Renal cortex interstitium (tissue), 11 donors: ENCODE measurements around the gene KCTD3. TPM values are rescaled to one million over a fixed set of nuclear protein-coding genes. Genes with fewer than 3 reads are reported as not detected.

Experiments used
- DNase-seq, 11 donors: peaks; one replicate each; pipeline ENCODE4 v3.0.0-alpha.2; 2013; ENCODE audit warnings: low read depth in 9 of 11, low spot score in 4 of 11; ENCODE audit errors: extremely low read depth in 1 of 11
- polyA plus RNA-seq, 3 donors: library from polyadenylated mRNA; unstranded; fragments of 120-200 nt; gene quantifications; one replicate each; pipeline ENCODE4 v1.2.1, GENCODE V29; 2013; ENCODE audit not compliant: insufficient read length in 3 of 3

KCTD3 gene
- polyA plus RNA-seq, 3 donors = 56.9 to 79.6 (median 74.2) TPM

DNA sequence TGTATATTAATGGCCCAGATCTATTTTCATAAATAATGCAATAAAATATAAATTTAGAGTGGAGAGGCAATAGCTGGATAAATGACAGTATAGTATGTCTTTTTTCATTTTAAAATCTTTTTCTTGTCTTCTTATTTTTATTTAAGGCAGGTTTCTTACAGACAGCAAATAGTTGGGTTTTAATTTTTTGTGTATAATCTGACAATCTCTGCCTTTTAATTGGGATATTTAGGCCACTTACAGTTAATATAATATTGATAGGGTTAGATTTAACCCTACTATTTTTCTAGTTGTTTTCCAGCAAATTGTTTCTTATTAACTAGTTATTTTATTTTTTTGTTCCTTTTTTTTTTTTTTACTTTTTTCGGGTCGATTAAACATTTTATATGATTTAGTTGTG is 23.3 kb upstream of the KCTD3 start:
- DNase-seq = no peak

- DNase-seq = no peak
Observed at GRCh38 chr1:215544566-215544965, 22.5 kb upstream of the KCTD3 start.

DNA sequence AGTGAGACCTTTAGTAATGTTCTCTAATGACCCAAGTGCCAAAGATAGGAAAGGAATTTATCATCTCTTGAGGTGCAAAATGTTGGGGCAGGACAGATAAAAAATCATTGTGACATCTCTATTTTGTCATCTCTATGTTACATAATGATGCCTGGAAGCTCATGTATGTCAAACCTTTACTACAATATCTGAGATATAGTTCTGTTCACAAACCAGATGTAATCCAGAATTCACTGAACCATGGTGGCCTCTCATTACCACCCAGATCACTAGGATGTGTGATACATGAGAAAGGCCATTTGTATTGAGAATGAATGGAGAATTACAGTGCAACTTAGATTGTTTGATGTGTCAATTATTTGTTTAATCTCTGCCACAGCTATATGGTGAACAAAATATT is 22.0 kb upstream of the KCTD3 start:
- DNase-seq = no peak

- peak in 1 of 11 donors; percentile 32 for DNase-seq
Observed at GRCh38 chr1:215547011-215547410, 20.1 kb upstream of the KCTD3 start.

- no peak for DNase-seq
Observed at GRCh38 chr1:215551806-215552205, 15.3 kb upstream of the KCTD3 start.

DNA sequence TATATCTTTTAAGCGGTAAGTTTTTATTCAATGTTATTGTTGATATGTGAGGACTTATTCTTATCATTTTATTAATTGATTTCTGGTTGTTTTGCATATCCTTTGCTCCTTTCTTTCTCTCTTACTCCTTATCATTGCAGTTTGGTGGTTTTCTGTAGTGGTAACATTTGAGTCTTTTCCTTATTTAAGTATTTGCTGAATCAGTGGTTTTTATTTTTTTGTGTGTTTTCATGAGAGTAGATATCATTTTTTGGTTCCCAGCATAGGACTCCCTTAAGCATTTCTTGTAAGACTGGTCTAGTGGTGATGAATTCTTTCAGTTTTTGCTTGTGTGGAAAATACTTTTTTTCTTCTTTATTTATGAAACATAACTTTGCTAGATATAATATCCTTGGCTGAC is 12.2 kb upstream of the KCTD3 start:
- DNase-seq = no peak

DNA sequence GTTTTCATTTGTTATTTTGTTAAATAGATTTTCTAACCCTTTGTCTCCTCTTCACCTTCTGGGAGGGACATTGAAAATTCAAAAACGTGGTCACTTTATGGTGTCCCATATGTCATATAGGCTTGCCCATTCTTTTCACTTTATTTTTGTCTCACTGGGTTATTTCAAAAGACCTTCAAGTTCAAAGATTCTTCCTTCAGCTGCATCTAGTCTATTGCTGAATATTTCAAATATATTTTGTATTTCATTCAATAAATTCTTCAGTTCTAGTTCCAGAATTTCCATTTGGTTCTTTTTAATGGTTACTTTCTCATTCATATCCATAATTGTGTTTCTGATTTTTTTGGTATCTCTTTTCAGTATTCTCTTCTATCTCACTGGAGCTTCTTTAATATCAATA is 11.6 kb upstream of the KCTD3 start:
- no peak for DNase-seq

GRCh38 chr1:215556996-215557395 is 10.1 kb upstream of the KCTD3 start:
- no peak for DNase-seq

DNA sequence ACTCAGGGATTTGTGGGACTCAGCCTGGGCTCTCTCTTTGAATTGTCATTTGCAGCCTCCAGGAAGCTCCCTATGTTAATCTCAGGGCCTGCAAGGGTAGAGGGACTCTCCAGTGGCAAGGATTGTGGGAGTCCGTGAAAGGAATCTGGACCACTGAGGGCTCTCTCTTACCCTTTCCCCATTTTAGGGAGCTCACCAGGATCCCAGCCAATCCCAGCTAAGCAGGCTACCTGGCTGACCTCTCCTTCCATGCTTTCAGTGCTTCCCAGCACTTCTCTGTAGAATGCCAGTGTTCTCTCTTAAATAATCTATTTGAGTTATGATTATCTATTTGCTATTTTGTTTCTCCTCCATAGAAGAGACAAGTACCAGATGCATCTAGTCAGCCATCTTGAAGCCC is 9.6 kb upstream of the KCTD3 start:
- no peak for DNase-seq

- no peak for DNase-seq
Observed at GRCh38 chr1:215557992-215558626, 9.0 kb upstream of the KCTD3 start.

DNA sequence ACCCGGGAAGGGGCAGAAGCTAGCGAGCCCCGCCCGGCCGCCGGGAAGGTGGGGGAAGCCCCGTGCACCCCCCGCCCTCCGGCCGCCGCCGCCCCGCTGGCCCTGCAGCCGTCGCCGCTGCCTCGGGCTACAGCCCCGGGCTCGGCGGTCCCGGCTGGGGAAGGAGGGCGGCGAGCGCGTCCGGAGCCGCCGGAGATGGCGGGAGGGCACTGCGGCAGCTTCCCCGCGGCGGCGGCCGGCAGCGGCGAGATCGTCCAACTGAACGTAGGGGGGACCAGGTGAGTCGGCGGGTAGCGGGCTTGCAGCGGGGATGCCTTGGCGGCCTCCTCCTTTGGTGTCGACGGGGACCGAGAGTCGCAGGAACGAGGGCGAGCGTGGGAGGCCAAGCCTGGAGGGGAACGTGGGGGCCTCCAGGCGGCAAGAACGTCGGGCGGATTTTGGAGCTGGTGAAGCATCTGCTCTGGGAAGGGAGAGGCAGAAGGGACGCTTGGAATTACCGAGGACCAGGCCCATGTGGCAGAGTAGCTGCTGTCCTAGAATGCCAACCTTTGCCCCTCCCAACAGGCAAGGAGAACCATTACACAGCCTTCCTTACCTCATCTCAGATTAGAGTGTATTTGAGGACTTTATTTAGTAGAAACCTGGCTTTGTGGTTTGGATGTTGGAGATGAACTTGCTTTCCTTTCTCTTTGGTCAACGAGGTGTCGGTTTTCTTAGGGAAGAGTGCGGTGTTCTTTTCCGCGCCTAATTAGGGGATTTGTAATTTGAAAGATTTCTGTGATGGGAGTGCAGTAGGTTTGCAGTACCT is 591 bp downstream of the KCTD3 start:
- peak; percentile 26 to 71 (median 52) for DNase-seq

GRCh38 chr1:215568299-215568692 is 1.2 kb downstream of the KCTD3 start:
- DNase-seq = peak in 2 of 11 donors; percentile 4 to 21

DNA sequence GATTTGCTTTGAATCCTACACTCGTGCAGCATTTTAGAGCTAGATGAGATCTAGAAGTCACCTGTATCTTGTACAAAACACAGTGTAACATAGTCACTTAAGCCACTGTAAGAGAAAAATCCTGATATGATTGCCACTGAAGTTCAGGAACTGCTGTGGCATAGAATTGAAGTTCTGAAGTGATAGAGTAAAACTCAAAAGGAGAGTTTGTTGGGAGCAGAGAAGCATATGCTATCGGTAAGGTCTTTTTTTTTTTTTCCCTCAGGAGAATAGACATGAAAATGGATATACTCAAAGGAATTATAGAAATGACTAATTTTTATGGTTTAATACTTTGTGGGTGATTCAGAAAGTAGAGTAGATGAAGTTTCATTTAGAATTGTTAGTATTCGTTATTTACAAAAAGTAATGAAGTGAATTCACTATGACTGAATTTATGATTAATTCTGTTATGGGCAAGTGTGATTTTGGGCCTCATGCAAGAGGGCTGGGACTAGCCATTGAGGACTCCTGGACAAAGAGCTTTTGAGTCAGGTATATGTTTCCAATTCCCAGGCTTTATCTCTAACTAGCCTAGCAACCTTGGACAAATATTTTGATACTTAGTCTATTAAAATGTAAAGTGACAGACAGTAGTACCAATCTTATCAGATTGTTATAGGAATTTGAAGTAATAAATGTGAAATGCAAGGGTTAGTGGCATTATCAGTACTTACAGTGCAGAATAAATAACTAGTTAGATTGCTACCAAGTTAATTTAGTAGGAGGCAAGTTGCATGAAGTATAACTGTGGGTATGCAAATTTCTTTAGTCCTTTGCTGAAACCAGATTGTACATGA is 3.1 kb downstream of the KCTD3 start:
- no peak for DNase-seq

DNA sequence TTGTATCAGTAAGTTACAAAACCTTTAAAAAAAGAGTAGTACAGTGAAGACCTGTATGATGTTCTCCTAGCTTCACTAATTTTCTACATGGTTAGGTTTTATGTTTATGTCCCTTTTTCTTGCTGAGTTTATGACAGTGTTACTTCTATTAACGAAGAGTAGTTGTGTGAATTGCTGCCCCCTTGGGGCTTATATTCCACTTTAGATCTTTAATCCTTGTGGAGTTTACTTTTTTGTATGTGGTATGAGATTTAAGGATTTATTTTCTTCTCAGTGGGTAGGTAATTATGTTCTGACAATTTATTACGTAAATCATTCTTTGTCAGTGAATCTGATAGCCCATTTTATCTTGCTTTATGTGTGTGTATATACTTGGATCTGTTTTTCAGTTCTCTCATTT is 14.8 kb downstream of the KCTD3 start:
- DNase-seq = no peak

DNA sequence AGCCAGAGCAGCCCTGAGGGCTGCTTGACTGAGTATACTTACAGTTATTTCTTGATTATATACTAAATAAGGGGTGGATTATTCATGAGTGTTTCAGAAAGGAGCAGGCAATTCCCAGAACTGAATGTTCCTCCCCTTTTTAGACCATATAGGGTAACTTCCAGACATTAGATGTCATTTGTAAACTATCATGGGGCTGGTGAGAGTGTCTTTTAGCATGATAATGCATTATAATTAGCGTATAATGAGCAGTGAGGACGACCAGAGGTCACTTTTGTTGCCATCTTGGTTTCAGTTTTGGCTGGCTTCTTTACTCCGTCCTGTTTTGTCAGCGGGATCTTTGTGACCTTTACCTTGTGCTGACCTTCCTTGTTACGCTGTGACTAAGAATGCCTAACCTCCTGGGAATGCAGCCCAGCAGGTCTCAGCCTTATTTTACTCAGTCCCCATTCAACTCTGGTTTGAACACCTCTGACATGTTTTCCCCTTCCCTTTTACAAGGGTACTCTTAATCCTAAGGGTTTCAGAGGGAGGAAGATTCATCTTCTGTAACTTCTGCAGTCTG is 16.2 kb downstream of the KCTD3 start:
- DNase-seq = no peak

DNA sequence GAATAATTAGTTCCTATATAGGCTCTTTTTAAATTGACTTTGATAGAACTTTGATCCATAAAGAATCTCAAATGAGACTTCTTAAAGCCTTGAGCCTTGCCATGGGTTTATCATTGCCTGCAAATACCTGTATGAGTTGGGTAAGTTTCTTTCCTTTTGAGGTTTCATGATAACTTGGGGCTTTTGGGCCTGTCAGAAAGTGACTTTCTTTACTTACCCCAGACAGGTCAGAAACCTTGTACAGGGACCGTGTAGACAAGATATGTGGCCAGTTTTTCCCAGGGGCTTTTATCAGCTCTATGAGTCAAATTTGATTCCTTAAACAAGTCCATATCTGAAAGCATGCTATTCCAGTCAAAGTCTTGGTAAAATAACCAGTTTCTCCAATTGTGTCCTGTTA is 17.3 kb downstream of the KCTD3 start:
- no peak for DNase-seq

- DNase-seq = no peak
Observed at GRCh38 chr1:215589650-215590435, 22.7 kb downstream of the KCTD3 start.

DNA sequence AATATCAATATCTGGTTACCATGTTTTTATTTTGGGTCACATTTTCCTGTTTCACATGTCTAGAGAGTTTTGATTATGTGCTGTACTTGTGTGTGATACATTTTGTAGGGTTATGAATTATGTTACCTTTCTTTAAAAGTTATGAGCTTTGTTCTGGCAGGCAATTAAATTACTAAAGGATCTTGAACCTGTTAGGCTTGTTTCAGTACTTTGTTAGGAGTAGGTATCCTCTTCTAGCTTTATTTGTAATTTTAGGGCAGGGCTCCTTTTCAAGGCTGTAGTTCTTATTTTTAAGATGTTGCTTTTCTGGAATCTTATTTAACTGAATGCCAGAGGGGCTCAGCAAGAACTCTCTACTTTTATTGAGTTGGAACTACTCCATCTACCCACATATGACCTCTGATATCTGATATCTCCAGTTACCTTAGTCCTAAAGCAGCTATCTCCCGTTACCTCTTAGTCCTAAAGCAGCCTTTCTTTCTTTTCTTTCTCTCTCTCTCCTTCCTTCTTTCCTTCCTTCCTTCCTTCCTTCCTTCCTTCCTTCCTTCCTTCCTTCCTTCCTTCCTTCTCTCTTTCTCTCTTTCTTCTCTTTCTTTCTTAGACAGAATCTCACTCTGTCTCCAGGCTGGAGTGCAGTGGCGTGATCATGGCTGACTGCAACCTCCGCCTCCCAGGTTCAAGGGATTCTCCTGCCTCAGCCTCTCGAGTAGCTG is 23.8 kb downstream of the KCTD3 start:
- DNase-seq = no peak
